Left ventricle myocardium inferior (tissue), 1 donor: ENCODE results near the gene ANKS1B. TPM values are rescaled to one million over a fixed set of nuclear protein-coding genes. Genes with fewer than 3 reads are reported as not detected.
"Not testable (repeated sequence)": the region's sequence is repeated elsewhere in the genome, so short reads cannot be mapped to it uniquely, and the experiment has no call there.

ENCODE experiments used
- DNase-seq: peaks from one replicate; pipeline ENCODE4 v3.0.0-alpha.2; 2020
- H3K27ac ChIP-seq: fragments of 200-600 bp; replicated peaks from 2 replicates; pipeline ENCODE4 v1.8.0; 2021
- H3K27me3 ChIP-seq: fragments of 200-600 bp; 2 replicates; pipeline ENCODE4 v1.8.0; 2021; ENCODE audit warnings: low read depth
- H3K36me3 ChIP-seq: fragments of 200-600 bp; 2 replicates; pipeline ENCODE4 v1.8.0; 2021
- H3K4me1 ChIP-seq: fragments of 200-600 bp; 2 replicates; pipeline ENCODE4 v1.8.0; 2021
- H3K4me3 ChIP-seq: fragments of 200-600 bp; 2 replicates; pipeline ENCODE4 v1.8.0; 2021; ENCODE audit warnings: mild to moderate bottlenecking, moderate library complexity
- H3K9me3 ChIP-seq: fragments of 200-600 bp; replicated peaks from 2 replicates; pipeline ENCODE4 v1.8.0; 2021
- intact Hi-C: fragments of 100-400 bp; cut with micrococcal nuclease; formaldehyde crosslinking; loops from one replicate; pipeline ENCODE4 v1.11.0; 2022
- total RNA-seq: library from RNA; stranded (reverse); fragmentation: NEBNext Ultra II Directional; extraction: Animal tissue kit (Norgen Biotek cat#: 25700); gene quantifications from one replicate; pipeline ENCODE4 v1.2.1, GENCODE V29; 2021
- TF ChIP-seq, protein P1 (sequence below): fragments of 200-600 bp; IDR thresholded peaks from 2 replicates; pipeline ENCODE4 v1.8.0; 2021; ENCODE audit warnings: antibody characterized with exemption, mild to moderate bottlenecking, borderline replicate concordance
- donor health status: DM: no; HTN: yes; CAD: no; lungs with severe emphysema.

Gene ANKS1B
- total RNA-seq, 1 donor from 2014 or later = 1.6 TPM

DNA sequence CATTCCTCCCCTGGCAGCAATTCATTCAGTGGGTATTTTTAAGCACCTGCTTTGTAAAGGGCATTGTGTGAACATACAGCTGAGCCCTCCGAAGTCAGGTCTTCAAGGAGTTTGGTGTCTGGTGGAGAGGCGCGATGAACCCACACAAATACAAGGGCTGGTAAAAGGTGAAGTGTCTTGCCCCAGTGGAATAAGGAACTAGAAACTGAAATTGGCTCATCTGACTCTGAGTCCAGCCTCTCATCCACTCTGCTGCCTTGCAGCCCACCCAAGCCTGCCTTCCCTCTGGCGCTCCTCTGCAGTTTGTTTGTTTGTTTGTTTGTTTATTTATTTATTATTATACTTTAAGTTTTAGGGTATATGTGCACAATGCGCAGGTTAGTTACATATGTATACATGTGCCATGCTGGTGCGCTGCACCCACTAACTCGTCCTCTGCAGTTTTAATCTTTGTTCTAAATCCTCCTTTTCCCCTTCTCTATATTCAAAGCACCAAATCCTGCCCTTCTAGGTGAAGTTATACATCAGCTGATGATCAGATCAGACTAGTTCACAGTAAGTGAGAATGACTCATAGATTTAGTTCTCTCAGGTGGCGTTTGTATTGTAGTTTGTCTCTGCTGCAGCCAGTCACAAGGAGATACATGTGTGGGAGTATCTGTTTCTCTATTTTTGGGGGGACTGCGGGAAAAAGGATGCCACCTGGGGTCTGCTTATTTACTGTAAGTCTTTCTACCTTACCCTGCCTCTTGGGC lies 945.2 kb downstream of the ANKS1B start:
- TF ChIP-seq, protein P1, sequence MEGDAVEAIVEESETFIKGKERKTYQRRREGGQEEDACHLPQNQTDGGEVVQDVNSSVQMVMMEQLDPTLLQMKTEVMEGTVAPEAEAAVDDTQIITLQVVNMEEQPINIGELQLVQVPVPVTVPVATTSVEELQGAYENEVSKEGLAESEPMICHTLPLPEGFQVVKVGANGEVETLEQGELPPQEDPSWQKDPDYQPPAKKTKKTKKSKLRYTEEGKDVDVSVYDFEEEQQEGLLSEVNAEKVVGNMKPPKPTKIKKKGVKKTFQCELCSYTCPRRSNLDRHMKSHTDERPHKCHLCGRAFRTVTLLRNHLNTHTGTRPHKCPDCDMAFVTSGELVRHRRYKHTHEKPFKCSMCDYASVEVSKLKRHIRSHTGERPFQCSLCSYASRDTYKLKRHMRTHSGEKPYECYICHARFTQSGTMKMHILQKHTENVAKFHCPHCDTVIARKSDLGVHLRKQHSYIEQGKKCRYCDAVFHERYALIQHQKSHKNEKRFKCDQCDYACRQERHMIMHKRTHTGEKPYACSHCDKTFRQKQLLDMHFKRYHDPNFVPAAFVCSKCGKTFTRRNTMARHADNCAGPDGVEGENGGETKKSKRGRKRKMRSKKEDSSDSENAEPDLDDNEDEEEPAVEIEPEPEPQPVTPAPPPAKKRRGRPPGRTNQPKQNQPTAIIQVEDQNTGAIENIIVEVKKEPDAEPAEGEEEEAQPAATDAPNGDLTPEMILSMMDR = no peak
- no peak for DNase-seq
- intact Hi-C loops = loop anchor here (10.0 kb wide), 1 partner anchor 625 kb away; no protein-coding TSS in a partner anchor
- no peak overlapping the region for H3K27ac ChIP-seq
- no peaks in the 10 kb centered on the region for H3K9me3 ChIP-seq
- no peaks in the 10 kb centered on the region for H3K4me1 ChIP-seq
- H3K36me3 ChIP-seq = no peaks in the 10 kb centered on the region
- H3K27me3 ChIP-seq = peaks cover 5% of the 10 kb centered on the region
- no peak overlapping the region for H3K4me3 ChIP-seq

DNA sequence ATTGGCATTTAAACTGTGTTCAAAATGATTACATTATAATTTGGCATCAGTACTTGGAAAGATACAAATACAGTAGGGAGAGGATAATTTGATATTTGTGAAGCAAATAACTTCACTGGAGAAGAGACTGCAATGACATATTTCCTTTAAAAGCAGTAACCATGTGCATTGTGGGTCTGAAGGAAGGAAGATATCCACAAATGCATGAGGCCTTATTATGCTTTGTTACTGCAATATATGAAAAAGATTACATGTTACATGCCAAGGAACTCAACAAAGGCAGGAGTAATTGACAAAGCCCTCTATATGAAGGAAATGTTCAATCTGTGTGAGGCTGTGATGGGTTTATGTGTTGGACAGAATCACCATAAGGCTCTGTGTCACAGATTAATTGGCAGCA lies 948.2 kb downstream of the ANKS1B start:
- Histone ChIP-seq H3K36me3 (no peaks in the 10 kb centered on the region), H3K27me3 (peaks cover 5% of the 10 kb centered on the region), H3K4me1 (no peaks in the 10 kb centered on the region), H3K4me3 (no peak overlapping the region), H3K9me3 (peaks cover 4% of the 10 kb centered on the region), H3K27ac (no peak overlapping the region)
- intact Hi-C loops = no loop called here
- DNase-seq = no peak
- TF ChIP-seq, protein P1 = no peak

DNA sequence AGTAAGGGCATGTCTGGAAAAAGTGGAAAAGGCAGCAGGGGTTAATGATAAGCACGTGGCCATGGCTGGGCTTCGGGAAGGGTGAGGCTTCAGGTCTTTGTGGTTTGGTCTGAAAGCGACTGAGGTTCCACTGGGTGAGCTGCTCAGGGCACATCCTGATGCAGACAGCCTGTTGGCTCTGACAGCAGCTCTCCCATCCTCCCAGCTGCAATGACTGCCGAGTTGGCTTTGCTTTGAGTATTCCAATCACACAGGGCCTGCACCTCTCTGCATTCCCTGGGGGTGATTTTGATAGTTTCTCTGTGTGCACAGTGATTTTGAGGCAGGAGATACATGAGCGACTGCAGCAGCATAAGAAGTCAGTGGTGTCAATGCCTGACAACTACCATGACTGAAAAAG lies 948.9 kb downstream of the ANKS1B start:
- Histone ChIP-seq H3K27me3 (peaks cover 5% of the 10 kb centered on the region), H3K36me3 (no peaks in the 10 kb centered on the region), H3K4me3 (no peak overlapping the region), H3K9me3 (peaks cover 4% of the 10 kb centered on the region), H3K27ac (no peak overlapping the region), H3K4me1 (no peaks in the 10 kb centered on the region)
- intact Hi-C loops = no loop called here
- no peak for DNase-seq
- TF ChIP-seq, protein P1 = no peak

DNA sequence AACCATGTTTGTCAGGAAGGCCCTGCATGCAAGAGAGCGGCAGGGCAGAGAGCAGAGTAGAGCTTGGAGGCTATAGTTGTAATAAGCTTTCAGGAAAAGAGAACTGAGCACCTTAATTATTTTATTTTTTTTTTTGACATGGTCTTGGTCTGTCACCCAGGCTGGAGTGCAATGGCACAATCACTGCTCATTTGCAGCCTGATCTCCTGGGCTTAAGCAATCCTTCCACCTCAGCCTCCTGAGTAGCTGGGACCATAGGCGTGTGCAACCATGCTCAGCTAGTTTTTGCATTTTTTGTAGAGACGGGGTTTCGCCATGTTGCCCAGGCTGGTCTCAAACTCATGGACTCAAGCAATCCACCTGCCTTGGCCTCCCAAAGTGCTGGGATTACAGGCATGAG lies 950.5 kb downstream of the ANKS1B start:
- H3K4me1 ChIP-seq, H3K9me3 ChIP-seq, H3K27me3 ChIP-seq, H3K27ac ChIP-seq, intact Hi-C loops, H3K36me3 ChIP-seq, DNase-seq, H3K4me3 ChIP-seq: not testable (repeated sequence)

DNA sequence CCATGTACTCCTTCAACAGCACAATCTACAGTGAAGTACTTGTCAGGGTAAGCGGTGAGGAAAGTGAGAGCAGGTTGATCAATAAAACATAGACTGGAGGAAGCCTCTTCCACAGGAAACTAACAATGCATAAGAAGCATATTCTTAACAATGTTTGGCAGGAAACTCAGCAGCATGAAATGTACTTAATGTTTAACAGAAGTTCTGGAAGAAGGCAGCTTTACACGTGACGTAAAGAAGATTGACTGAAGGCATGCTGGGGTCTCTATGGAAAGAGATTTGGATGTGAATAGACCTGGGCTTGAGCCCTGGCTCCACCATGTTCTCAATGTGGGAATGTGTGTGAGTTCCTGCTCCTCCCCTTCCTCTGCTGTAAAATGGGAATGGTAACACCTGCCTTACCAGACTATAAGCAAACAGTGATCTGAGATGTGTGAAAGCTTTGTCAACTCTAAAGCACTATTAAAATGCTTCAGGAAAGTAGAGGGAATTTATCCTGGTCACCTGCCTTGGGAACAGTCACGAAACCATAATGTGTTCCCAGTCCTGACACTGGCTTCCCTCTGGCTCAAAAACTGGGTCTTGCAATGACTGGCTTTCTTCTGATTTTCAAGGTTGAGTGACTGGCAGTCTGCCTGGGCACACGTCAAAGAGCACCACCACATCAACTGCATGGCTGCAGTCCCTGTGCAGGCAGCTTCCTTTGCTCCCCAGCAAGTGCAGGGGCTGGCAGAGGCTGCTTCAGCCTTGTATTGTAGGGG lies 955.0 kb downstream of the ANKS1B start:
- H3K9me3 ChIP-seq = peaks cover 4% of the 10 kb centered on the region
- H3K4me1 ChIP-seq = no peaks in the 10 kb centered on the region
- H3K27ac ChIP-seq = no peak overlapping the region
- TF ChIP-seq, protein P1 = no peak
- no peaks in the 10 kb centered on the region for H3K27me3 ChIP-seq
- no peaks in the 10 kb centered on the region for H3K36me3 ChIP-seq
- no peak for DNase-seq
- no peak overlapping the region for H3K4me3 ChIP-seq
- intact Hi-C loops = no loop called here

DNA sequence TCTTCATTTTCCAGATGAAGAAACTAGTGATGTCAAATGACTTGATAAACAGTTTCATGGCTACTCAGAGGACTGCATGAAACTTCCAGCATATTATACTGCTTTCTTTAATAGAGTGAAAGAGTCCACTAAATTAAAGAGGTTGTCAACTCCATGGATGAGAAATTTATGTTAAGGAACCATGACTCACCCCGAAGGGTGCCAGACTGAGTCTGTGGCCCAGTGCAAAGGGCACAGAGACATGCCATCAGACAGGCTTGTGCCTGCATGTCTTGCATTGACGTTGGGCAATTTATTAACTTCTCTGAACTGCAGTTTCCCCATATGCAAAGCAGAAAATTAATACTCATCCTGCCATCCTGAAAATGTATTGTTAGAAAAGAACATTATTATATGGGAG lies 957.3 kb downstream of the ANKS1B start:
- Histone ChIP-seq H3K4me3 (no peak overlapping the region), H3K36me3 (no peaks in the 10 kb centered on the region), H3K4me1 (no peaks in the 10 kb centered on the region), H3K27me3 (no peaks in the 10 kb centered on the region), H3K9me3 (peaks cover 4% of the 10 kb centered on the region), H3K27ac (no peak overlapping the region)
- TF ChIP-seq, protein P1 = no peak
- DNase-seq = no peak
- intact Hi-C loops = no loop called here
